ENCODE results near the gene GMPS. TPM values are rescaled to one million over a fixed set of nuclear protein-coding genes. Genes with fewer than 3 reads are reported as not detected.
"Not testable (repeated sequence)": the region's sequence is repeated elsewhere in the genome, so short reads cannot be mapped to it uniquely, and the experiment has no call there.

GMPS gene
- total RNA-seq, 1 donor from 2014 or later, result 66.5 TPM

DNA sequence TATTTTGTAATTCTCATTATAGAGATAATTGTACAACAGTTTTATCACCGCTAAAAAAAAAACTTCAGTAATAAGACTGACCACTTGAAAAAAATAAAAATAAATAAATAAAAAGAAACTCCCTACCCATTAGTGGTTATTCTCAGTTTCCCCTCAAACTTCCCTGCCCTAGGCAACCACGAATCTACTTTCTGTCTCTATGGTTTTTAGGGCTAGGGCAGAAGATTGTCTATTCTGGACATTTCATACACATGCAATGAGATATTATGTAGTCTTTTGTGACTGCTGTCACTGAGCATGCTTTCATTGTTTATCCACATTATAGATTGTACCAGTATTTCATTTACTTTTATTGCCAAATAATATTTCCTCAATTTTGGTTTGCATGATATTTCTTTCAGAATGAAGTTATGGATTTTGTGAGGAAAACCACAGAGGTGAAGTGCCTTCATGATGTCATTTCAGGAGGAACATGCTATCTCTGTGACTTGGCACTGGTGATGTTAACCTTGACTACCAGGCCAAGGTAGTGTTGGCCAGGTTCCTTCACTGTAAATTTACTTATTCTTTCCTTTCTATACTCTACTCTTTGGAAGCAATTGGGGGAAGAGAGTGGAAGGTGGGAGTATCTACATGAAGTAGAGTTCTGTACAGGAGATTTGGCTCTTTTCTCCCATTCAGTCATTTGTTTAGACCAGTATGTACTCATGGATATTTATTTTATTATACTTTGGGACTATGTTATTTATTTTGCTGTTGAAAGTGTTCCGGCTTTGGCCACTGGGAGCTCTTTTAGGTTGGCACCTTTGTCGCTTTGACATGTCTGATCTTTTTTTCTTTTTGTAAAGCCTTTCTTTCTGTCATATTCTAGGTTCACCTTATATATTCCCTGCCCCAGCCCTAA lies 86.3 kb downstream of the GMPS start:
- no peak for DNase-seq (ENCODE audit: low spot score)
- no peak overlapping the region for H3K27ac Mint-ChIP-seq (ENCODE audit: unreplicated experiment)
- peaks cover 4% of the 10 kb centered on the region for H3K36me3 Mint-ChIP-seq (ENCODE audit: low read depth, unreplicated experiment)
- peaks cover 2% of the 10 kb centered on the region for H3K27me3 Mint-ChIP-seq (ENCODE audit: unreplicated experiment)
- H3K4me1 Mint-ChIP-seq (ENCODE audit: unreplicated experiment), result no peaks in the 10 kb centered on the region
- peaks cover 4% of the 10 kb centered on the region for H3K9me3 Mint-ChIP-seq (ENCODE audit: unreplicated experiment)
- no peak overlapping the region for H3K4me3 Mint-ChIP-seq (ENCODE audit: unreplicated experiment)
- TF ChIP-seq, protein P1, sequence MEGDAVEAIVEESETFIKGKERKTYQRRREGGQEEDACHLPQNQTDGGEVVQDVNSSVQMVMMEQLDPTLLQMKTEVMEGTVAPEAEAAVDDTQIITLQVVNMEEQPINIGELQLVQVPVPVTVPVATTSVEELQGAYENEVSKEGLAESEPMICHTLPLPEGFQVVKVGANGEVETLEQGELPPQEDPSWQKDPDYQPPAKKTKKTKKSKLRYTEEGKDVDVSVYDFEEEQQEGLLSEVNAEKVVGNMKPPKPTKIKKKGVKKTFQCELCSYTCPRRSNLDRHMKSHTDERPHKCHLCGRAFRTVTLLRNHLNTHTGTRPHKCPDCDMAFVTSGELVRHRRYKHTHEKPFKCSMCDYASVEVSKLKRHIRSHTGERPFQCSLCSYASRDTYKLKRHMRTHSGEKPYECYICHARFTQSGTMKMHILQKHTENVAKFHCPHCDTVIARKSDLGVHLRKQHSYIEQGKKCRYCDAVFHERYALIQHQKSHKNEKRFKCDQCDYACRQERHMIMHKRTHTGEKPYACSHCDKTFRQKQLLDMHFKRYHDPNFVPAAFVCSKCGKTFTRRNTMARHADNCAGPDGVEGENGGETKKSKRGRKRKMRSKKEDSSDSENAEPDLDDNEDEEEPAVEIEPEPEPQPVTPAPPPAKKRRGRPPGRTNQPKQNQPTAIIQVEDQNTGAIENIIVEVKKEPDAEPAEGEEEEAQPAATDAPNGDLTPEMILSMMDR (IDR thresholded peaks at IDR 0.05; ENCODE audit: unreplicated experiment), result no peak

DNA sequence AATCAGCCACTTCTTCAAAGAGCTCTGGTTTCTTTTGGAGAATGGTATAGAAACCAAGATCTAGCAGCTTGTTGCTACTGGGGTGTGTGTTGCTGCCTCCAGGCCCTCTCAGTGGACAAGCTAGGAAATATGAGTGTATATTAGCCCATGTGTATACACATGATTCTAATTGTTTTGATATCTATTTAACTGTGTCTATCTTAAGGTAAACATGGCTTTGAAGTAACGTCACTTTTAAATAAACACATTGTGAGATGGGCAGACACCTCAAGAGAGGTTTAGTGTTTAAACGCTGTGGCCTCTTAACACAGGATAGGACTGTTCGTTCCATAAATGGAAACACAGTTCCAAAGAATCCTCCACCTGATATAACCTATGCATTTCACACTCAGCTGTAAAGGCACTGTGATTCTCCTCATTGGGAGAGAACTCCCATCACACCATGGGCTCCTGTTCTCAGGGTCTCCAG lies 87.0 kb downstream of the GMPS start:
- no peak overlapping the region for H3K4me3 Mint-ChIP-seq (ENCODE audit: unreplicated experiment)

DNA sequence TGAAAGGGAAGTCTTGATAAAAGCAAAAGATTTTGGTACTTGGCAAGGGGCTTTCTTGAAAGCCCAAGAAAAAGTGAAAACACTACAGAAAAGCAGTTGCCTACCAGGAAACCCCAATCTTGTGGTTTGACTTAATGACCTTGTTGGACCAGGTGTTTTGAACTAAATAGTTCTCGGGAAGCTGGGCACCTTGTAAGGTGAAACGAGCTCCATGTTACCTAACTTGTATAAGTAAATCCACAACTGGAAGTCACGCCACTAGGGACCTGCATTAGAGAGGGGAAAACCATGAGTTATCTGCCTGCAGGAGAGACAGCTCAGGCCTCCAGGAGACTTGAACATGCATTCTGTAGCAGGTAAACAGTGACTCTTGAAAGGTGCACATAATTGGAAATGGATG lies 88.2 kb downstream of the GMPS start:
- H3K27ac Mint-ChIP-seq (ENCODE audit: unreplicated experiment), result no peak overlapping the region
- no peaks in the 10 kb centered on the region for H3K27me3 Mint-ChIP-seq (ENCODE audit: unreplicated experiment)
- TF ChIP-seq, protein P1 (IDR thresholded peaks at IDR 0.05; ENCODE audit: unreplicated experiment), result no peak
- no peaks in the 10 kb centered on the region for H3K4me1 Mint-ChIP-seq (ENCODE audit: unreplicated experiment)
- H3K4me3 Mint-ChIP-seq (ENCODE audit: unreplicated experiment), result no peak overlapping the region
- DNase-seq (ENCODE audit: low spot score), result no peak
- H3K9me3 Mint-ChIP-seq (ENCODE audit: unreplicated experiment), result no peaks in the 10 kb centered on the region
- no peaks in the 10 kb centered on the region for H3K36me3 Mint-ChIP-seq (ENCODE audit: low read depth, unreplicated experiment)

More for the DNA sequence above, 87.0 kb downstream of the GMPS start:
- TF ChIP-seq, protein P1 (IDR thresholded peaks at IDR 0.05; ENCODE audit: unreplicated experiment), result no peak
- no peak overlapping the region for H3K27ac Mint-ChIP-seq (ENCODE audit: unreplicated experiment)
- H3K4me1 Mint-ChIP-seq (ENCODE audit: unreplicated experiment), result no peaks in the 10 kb centered on the region
- H3K36me3 Mint-ChIP-seq (ENCODE audit: low read depth, unreplicated experiment), result peaks cover 4% of the 10 kb centered on the region
- peaks cover 4% of the 10 kb centered on the region for H3K9me3 Mint-ChIP-seq (ENCODE audit: unreplicated experiment)
- DNase-seq (ENCODE audit: low spot score), result no peak
- peaks cover 2% of the 10 kb centered on the region for H3K27me3 Mint-ChIP-seq (ENCODE audit: unreplicated experiment)

DNA sequence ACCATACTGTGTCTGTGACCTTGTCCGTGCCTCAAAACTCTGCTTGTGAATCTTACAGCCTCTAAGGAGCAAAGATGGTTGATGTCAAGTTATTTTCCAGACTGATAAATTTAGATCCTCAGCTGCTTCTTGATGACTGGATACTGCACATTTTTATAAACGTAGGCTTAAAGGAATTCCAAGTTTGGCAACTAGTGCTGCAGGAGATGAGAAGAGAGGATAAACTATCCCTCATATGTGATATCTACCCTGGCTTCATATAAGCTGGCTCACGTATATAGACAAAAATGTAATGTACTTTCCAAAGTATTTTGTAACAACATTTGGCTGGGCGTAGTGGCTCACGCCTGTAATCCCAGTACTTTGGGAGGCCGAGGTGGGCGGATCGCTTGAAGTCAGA lies 89.6 kb downstream of the GMPS start:
- DNase-seq (ENCODE audit: low spot score), result no peak
- Mint-ChIP-seq H3K4me3 (ENCODE audit: unreplicated experiment) (no peak overlapping the region), H3K27ac (ENCODE audit: unreplicated experiment) (no peak overlapping the region), H3K36me3 (ENCODE audit: low read depth, unreplicated experiment) (no peaks in the 10 kb centered on the region), H3K4me1 (ENCODE audit: unreplicated experiment) (no peaks in the 10 kb centered on the region), H3K9me3 (ENCODE audit: unreplicated experiment) (no peaks in the 10 kb centered on the region), H3K27me3 (ENCODE audit: unreplicated experiment) (no peaks in the 10 kb centered on the region)
- TF ChIP-seq, protein P1 (IDR thresholded peaks at IDR 0.05; ENCODE audit: unreplicated experiment), result no peak

DNA sequence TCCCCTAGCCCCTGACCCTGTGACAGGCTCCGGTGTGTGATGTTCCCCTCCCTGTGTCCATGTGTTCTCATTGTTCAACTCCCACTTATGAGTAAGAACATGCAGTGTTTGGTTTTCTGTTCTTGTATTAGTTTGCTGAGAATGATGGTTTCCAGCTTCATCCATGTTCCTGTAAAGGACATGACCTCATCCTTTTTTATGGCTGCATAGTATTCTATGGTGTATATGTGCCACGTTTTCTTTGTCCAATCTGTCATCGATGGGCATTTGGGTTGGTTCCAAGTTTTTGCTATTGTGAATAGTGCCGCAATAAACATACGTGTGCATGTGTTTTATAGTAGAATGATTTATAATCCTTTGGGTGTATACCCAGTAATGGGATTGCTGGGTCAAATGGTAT lies 90.6 kb downstream of the GMPS start:
- not testable (repeated sequence) for DNase-seq (ENCODE audit: low spot score); H3K4me1 Mint-ChIP-seq (ENCODE audit: unreplicated experiment); H3K9me3 Mint-ChIP-seq (ENCODE audit: unreplicated experiment); H3K4me3 Mint-ChIP-seq (ENCODE audit: unreplicated experiment); H3K27ac Mint-ChIP-seq (ENCODE audit: unreplicated experiment); H3K27me3 Mint-ChIP-seq (ENCODE audit: unreplicated experiment); H3K36me3 Mint-ChIP-seq (ENCODE audit: low read depth, unreplicated experiment)
